ENCODE results near the gene ETV3L. TPM values are rescaled to one million over a fixed set of nuclear protein-coding genes. Genes with fewer than 3 reads are reported as not detected.

ETV3L gene
- total RNA-seq, 1 donor from 2014 or later, result not detected

GRCh38 chr1:157098519-157098918, 1.1 kb downstream of the ETV3L start:
- H3K4me3 ChIP-seq (ENCODE audit: low read length in 3 of 3), result no peak overlapping the region
- peaks cover 0 to 3% (median 0%) of the 10 kb centered on the region in 3 donors for H3K27me3 ChIP-seq (ENCODE audit: control insufficient read depth in 3 of 3, insufficient read depth in 3 of 3, low read length in 3 of 3)
- H3K9ac ChIP-seq (ENCODE audit: low read depth in 1 of 3, low read length in 3 of 3), result no peak overlapping the region
- no peaks in the 10 kb centered on the region for H3K9me3 ChIP-seq (ENCODE audit: control insufficient read depth in 3 of 3, low read length in 3 of 3)
- H3K4me1 ChIP-seq (ENCODE audit: control insufficient read depth in 3 of 3, insufficient read depth in 3 of 3, low read length in 3 of 3), result no peaks in the 10 kb centered on the region
- no peak overlapping the region for H3K27ac ChIP-seq (ENCODE audit: low read depth, low read length)
- no peaks in the 10 kb centered on the region for H3K36me3 ChIP-seq (ENCODE audit: control insufficient read depth in 3 of 3, insufficient read depth in 3 of 3, low read length in 3 of 3)

DNA sequence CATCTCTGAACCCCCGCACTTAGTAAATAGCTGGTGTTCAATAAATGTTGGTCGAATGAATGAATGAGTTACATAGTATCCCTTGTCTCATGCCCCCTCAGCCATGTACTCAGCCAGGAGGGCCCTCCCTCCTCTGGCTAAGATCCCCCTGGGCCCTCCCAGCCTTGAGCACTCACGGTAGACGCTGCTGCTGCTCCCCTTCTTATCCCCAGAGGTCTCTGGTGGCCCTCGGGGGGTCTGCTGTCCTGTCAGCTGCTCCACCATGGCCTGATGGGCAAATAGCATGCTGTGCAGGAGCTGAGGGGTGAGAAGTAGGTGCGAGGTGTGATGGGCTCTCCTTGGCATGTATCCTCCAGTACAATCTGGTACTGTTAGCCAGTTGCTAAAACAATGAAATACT, 1.9 kb downstream of the ETV3L start:
- no peak overlapping the region for H3K27ac ChIP-seq (ENCODE audit: low read depth, low read length)
- no peaks in the 10 kb centered on the region for H3K9me3 ChIP-seq (ENCODE audit: control insufficient read depth in 3 of 3, low read length in 3 of 3)
- H3K27me3 ChIP-seq (ENCODE audit: control insufficient read depth in 3 of 3, insufficient read depth in 3 of 3, low read length in 3 of 3), result peaks cover 0 to 3% (median 0%) of the 10 kb centered on the region in 3 donors
- no peaks in the 10 kb centered on the region for H3K4me1 ChIP-seq (ENCODE audit: control insufficient read depth in 3 of 3, insufficient read depth in 3 of 3, low read length in 3 of 3)
- H3K9ac ChIP-seq (ENCODE audit: low read depth in 1 of 3, low read length in 3 of 3), result no peak overlapping the region
- no peak overlapping the region for H3K4me3 ChIP-seq (ENCODE audit: low read length in 3 of 3)
- no peaks in the 10 kb centered on the region for H3K36me3 ChIP-seq (ENCODE audit: control insufficient read depth in 3 of 3, insufficient read depth in 3 of 3, low read length in 3 of 3)

GRCh38 chr1:157096881-157097280, 2.7 kb downstream of the ETV3L start:
- H3K9me3 ChIP-seq (ENCODE audit: control insufficient read depth in 3 of 3, low read length in 3 of 3), result no peaks in the 10 kb centered on the region
- no peak overlapping the region for H3K4me3 ChIP-seq (ENCODE audit: low read length in 3 of 3)
- no peak overlapping the region for H3K9ac ChIP-seq (ENCODE audit: low read depth in 1 of 3, low read length in 3 of 3)

GRCh38 chr1:157095551-157095950, 4.1 kb downstream of the ETV3L start:
- no peak overlapping the region for H3K9ac ChIP-seq (ENCODE audit: low read depth in 1 of 3, low read length in 3 of 3)
- no peak overlapping the region for H3K4me3 ChIP-seq (ENCODE audit: low read length in 3 of 3)
- peaks cover 0 to 6% (median 0%) of the 10 kb centered on the region in 3 donors for H3K4me1 ChIP-seq (ENCODE audit: control insufficient read depth in 3 of 3, insufficient read depth in 3 of 3, low read length in 3 of 3)
- peaks cover 0 to 6% (median 0%) of the 10 kb centered on the region in 3 donors for H3K27me3 ChIP-seq (ENCODE audit: control insufficient read depth in 3 of 3, insufficient read depth in 3 of 3, low read length in 3 of 3)
- H3K27ac ChIP-seq (ENCODE audit: low read depth, low read length), result no peak overlapping the region
- H3K36me3 ChIP-seq (ENCODE audit: control insufficient read depth in 3 of 3, insufficient read depth in 3 of 3, low read length in 3 of 3), result no peaks in the 10 kb centered on the region
- H3K9me3 ChIP-seq (ENCODE audit: control insufficient read depth in 3 of 3, low read length in 3 of 3), result no peaks in the 10 kb centered on the region

More at GRCh38 chr1:157096881-157097280, 2.7 kb downstream of the ETV3L start:
- Histone ChIP-seq H3K4me1 (ENCODE audit: control insufficient read depth in 3 of 3, insufficient read depth in 3 of 3, low read length in 3 of 3) (peaks cover 0 to 2% (median 0%) of the 10 kb centered on the region in 3 donors), H3K27ac (ENCODE audit: low read depth, low read length) (no peak overlapping the region), H3K27me3 (ENCODE audit: control insufficient read depth in 3 of 3, insufficient read depth in 3 of 3, low read length in 3 of 3) (no peaks in the 10 kb centered on the region), H3K36me3 (ENCODE audit: control insufficient read depth in 3 of 3, insufficient read depth in 3 of 3, low read length in 3 of 3) (no peaks in the 10 kb centered on the region)

GRCh38 chr1:157095091-157095490, 4.5 kb downstream of the ETV3L start:
- Histone ChIP-seq H3K36me3 (ENCODE audit: control insufficient read depth in 3 of 3, insufficient read depth in 3 of 3, low read length in 3 of 3) (no peaks in the 10 kb centered on the region), H3K9ac (ENCODE audit: low read depth in 1 of 3, low read length in 3 of 3) (no peak overlapping the region), H3K4me1 (ENCODE audit: control insufficient read depth in 3 of 3, insufficient read depth in 3 of 3, low read length in 3 of 3) (peaks cover 0 to 6% (median 2%) of the 10 kb centered on the region in 3 donors), H3K9me3 (ENCODE audit: control insufficient read depth in 3 of 3, low read length in 3 of 3) (no peaks in the 10 kb centered on the region), H3K4me3 (ENCODE audit: low read length in 3 of 3) (no peak overlapping the region), H3K27me3 (ENCODE audit: control insufficient read depth in 3 of 3, insufficient read depth in 3 of 3, low read length in 3 of 3) (peaks cover 0 to 6% (median 0%) of the 10 kb centered on the region in 3 donors), H3K27ac (ENCODE audit: low read depth, low read length) (no peak overlapping the region)

DNA sequence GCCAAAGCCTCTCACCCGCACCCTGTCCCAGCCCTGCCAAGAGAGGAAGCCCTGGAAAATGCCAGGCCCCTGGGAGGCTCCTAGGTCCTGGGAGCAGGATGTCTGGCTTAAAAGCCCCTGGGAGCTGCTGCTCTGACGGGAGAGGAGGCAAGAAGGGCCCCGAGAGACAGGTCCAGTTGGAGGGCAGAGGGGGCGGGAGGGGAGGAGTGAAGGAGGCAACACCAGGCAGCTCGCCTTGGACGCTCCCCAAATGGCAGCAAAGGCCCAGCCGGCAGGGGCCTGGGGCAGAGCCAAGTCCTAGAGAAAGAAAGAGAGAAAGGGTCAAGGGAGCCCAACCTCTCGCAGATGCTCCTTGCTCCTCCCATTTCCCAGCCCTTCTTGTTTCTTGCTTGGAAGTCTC, 6.8 kb downstream of the ETV3L start:
- Histone ChIP-seq H3K4me3 (ENCODE audit: low read length in 3 of 3) (no peak overlapping the region), H3K9ac (ENCODE audit: low read depth in 1 of 3, low read length in 3 of 3) (no peak overlapping the region), H3K9me3 (ENCODE audit: control insufficient read depth in 3 of 3, low read length in 3 of 3) (no peaks in the 10 kb centered on the region), H3K27me3 (ENCODE audit: control insufficient read depth in 3 of 3, insufficient read depth in 3 of 3, low read length in 3 of 3) (peaks cover 0 to 6% (median 0%) of the 10 kb centered on the region in 3 donors), H3K27ac (ENCODE audit: low read depth, low read length) (no peak overlapping the region), H3K36me3 (ENCODE audit: control insufficient read depth in 3 of 3, insufficient read depth in 3 of 3, low read length in 3 of 3) (no peaks in the 10 kb centered on the region), H3K4me1 (ENCODE audit: control insufficient read depth in 3 of 3, insufficient read depth in 3 of 3, low read length in 3 of 3) (peaks cover 0 to 6% (median 2%) of the 10 kb centered on the region in 3 donors)

DNA sequence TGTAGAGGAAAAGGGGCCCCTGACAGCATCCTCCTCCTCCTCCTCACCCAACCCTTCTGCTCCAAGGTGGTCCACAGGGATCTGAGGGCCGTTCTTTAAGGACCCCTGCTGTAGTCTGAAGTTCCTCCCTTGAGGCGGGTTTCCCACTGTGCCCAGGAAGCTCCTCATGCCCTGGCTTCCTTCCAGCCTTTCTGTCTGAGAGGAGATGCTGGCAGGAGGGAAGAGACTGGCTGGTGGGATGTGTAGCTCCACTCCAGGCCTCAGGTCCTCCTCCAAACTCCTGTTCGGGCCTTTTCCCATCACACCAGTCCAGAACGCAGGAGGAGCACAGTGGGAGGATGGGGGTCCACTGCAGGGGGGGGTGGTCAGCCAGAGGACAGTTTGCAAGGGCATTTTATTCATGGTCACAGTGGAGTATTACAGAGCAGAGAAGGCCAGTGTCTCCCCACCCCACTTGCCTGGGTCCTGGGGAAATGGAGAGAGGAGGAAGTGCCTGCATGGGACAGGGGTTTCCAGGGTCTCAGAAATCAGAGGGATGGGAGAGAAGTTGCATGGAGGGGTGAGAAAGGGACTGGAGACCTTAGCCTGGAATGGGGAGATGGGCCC, 7.8 kb downstream of the ETV3L start:
- H3K9me3 ChIP-seq (ENCODE audit: control insufficient read depth in 3 of 3, low read length in 3 of 3), result no peaks in the 10 kb centered on the region
- H3K4me3 ChIP-seq (ENCODE audit: low read length in 3 of 3), result no peak overlapping the region
- H3K36me3 ChIP-seq (ENCODE audit: control insufficient read depth in 3 of 3, insufficient read depth in 3 of 3, low read length in 3 of 3), result no peaks in the 10 kb centered on the region
- H3K27me3 ChIP-seq (ENCODE audit: control insufficient read depth in 3 of 3, insufficient read depth in 3 of 3, low read length in 3 of 3), result peaks cover 0 to 6% (median 0%) of the 10 kb centered on the region in 3 donors
- H3K27ac ChIP-seq (ENCODE audit: low read depth, low read length), result no peak overlapping the region
- no peak overlapping the region for H3K9ac ChIP-seq (ENCODE audit: low read depth in 1 of 3, low read length in 3 of 3)
- peaks cover 0 to 6% (median 2%) of the 10 kb centered on the region in 3 donors for H3K4me1 ChIP-seq (ENCODE audit: control insufficient read depth in 3 of 3, insufficient read depth in 3 of 3, low read length in 3 of 3)

DNA sequence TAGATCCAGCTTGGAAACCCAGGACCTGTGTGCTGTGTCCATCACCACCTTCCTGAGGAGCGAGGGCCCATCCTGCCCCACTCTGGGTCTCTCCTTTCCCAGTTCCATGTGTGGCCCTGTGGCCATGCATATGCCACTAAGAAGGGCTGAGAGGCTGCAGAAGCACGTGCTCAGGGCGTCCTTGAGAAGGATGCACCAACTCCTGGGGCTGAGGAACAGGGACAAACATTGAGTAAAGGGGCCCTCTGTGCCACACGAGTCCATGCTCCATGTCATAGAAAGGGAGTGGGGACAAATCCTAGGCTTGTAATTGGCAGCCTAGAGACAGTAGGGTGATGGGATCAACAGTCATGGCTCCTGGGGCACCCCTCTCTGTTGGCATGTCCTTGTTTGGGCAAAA, 8.4 kb downstream of the ETV3L start:
- Histone ChIP-seq H3K27me3 (ENCODE audit: control insufficient read depth in 3 of 3, insufficient read depth in 3 of 3, low read length in 3 of 3) (peaks cover 0 to 6% (median 0%) of the 10 kb centered on the region in 3 donors), H3K4me3 (ENCODE audit: low read length in 3 of 3) (no peak overlapping the region), H3K36me3 (ENCODE audit: control insufficient read depth in 3 of 3, insufficient read depth in 3 of 3, low read length in 3 of 3) (no peaks in the 10 kb centered on the region), H3K9me3 (ENCODE audit: control insufficient read depth in 3 of 3, low read length in 3 of 3) (no peaks in the 10 kb centered on the region), H3K27ac (ENCODE audit: low read depth, low read length) (no peak overlapping the region), H3K4me1 (ENCODE audit: control insufficient read depth in 3 of 3, insufficient read depth in 3 of 3, low read length in 3 of 3) (peaks cover 0 to 6% (median 2%) of the 10 kb centered on the region in 3 donors), H3K9ac (ENCODE audit: low read depth in 1 of 3, low read length in 3 of 3) (no peak overlapping the region)

DNA sequence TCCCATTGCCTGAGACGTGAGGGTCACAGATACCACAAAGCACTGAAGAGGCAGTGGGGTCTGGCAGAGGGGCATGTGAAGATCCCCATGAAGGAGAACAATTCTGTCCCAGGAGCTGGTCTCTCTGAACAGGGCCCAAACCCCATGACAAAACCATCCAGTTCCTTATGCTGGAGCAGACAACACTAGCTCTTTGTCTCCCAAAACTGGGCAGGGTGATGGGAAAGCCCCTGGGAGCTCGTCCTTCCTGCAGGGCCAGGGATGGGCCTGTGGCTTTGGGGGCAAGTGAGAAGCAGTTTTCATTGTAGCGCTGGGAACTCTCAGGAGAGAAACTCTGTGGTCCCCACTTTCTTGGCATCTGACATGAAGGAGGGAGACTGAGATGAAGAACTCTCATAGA, 8.8 kb downstream of the ETV3L start:
- Histone ChIP-seq H3K27me3 (ENCODE audit: control insufficient read depth in 3 of 3, insufficient read depth in 3 of 3, low read length in 3 of 3) (peaks cover 0 to 6% (median 0%) of the 10 kb centered on the region in 3 donors), H3K4me1 (ENCODE audit: control insufficient read depth in 3 of 3, insufficient read depth in 3 of 3, low read length in 3 of 3) (peaks cover 0 to 6% (median 2%) of the 10 kb centered on the region in 3 donors), H3K36me3 (ENCODE audit: control insufficient read depth in 3 of 3, insufficient read depth in 3 of 3, low read length in 3 of 3) (no peaks in the 10 kb centered on the region), H3K9ac (ENCODE audit: low read depth in 1 of 3, low read length in 3 of 3) (no peak overlapping the region), H3K4me3 (ENCODE audit: low read length in 3 of 3) (no peak overlapping the region), H3K27ac (ENCODE audit: low read depth, low read length) (no peak overlapping the region), H3K9me3 (ENCODE audit: control insufficient read depth in 3 of 3, low read length in 3 of 3) (no peaks in the 10 kb centered on the region)

DNA sequence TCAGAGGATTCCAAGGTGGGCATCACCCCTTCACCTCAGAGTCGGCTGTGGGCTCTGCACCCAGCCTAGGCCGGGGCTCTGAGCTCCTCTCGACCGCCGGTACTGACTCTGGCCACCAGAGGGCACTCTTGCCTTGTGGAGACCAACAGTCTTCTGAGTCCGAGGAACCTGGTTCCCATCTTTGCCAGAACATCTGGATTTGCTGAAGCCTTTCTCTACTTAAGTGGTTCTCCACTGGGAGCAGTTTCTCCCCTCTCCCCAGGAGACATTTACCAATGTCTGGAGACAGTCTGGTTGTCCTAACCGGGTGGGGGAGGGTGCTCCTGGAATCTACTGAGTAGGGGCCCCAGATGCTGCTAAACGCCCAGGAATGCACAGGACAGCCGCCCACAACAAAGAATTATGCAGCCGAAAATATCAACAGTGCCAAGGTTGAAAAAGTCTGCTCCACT, 9.4 kb downstream of the ETV3L start:
- Histone ChIP-seq H3K27me3 (ENCODE audit: control insufficient read depth in 3 of 3, insufficient read depth in 3 of 3, low read length in 3 of 3) (peaks cover 0 to 6% (median 0%) of the 10 kb centered on the region in 3 donors), H3K36me3 (ENCODE audit: control insufficient read depth in 3 of 3, insufficient read depth in 3 of 3, low read length in 3 of 3) (no peaks in the 10 kb centered on the region), H3K4me3 (ENCODE audit: low read length in 3 of 3) (no peak overlapping the region), H3K9ac (ENCODE audit: low read depth in 1 of 3, low read length in 3 of 3) (no peak overlapping the region), H3K9me3 (ENCODE audit: control insufficient read depth in 3 of 3, low read length in 3 of 3) (no peaks in the 10 kb centered on the region), H3K4me1 (ENCODE audit: control insufficient read depth in 3 of 3, insufficient read depth in 3 of 3, low read length in 3 of 3) (peaks cover 0 to 6% (median 2%) of the 10 kb centered on the region in 3 donors), H3K27ac (ENCODE audit: low read depth, low read length) (no peak overlapping the region)

Measured in skeletal muscle tissue (tissue), 4 donors.